HEK293 (cell line): ENCODE results near the gene CSRP1.

ENCODE experiments used
- GLIS1 ChIP-seq: fragments of 450-650 bp; formaldehyde crosslinking; IDR thresholded peaks from 2 replicates; pipeline ENCODE4 v1.5.1; 2016; ENCODE audit warnings: missing biosample characterization, missing genetic modification characterization
- KLF8 ChIP-seq: fragments of 450-650 bp; formaldehyde crosslinking; IDR thresholded peaks from 2 replicates; pipeline ENCODE4 v1.5.1; 2016; ENCODE audit warnings: missing biosample characterization, missing genetic modification characterization
- OSR2 ChIP-seq: fragments of 450-650 bp; formaldehyde crosslinking; IDR thresholded peaks from 2 replicates; pipeline ENCODE4 v1.5.1; 2016; ENCODE audit warnings: missing biosample characterization, missing genetic modification characterization
- SP7 ChIP-seq: fragments of 450-650 bp; formaldehyde crosslinking; IDR thresholded peaks from 2 replicates; pipeline ENCODE4 v1.5.1; 2016; ENCODE audit warnings: missing biosample characterization, missing genetic modification characterization
- ZBTB1 ChIP-seq: fragments of 450-650 bp; formaldehyde crosslinking; IDR thresholded peaks from 2 replicates; pipeline ENCODE4 v1.5.1; 2016; ENCODE audit warnings: missing biosample characterization, missing genetic modification characterization
- ZFP3 ChIP-seq: fragments of 450-650 bp; formaldehyde crosslinking; IDR thresholded peaks from 2 replicates; pipeline ENCODE4 v1.5.1; 2016; ENCODE audit warnings: low read depth, missing biosample characterization, missing genetic modification characterization
- ZFP37 ChIP-seq: fragments of 450-650 bp; formaldehyde crosslinking; IDR thresholded peaks from 2 replicates; pipeline ENCODE4 v1.5.1; 2016; ENCODE audit warnings: missing biosample characterization, missing genetic modification characterization
- ZIC2 ChIP-seq: fragments of 450-650 bp; formaldehyde crosslinking; IDR thresholded peaks from 2 replicates; pipeline ENCODE4 v1.5.1; 2016; ENCODE audit warnings: missing biosample characterization, missing genetic modification characterization
- ZNF140 ChIP-seq: fragments of 450-650 bp; formaldehyde crosslinking; IDR thresholded peaks from 2 replicates; pipeline ENCODE4 v1.5.1; 2016; ENCODE audit warnings: missing biosample characterization, missing genetic modification characterization
- ZNF169 ChIP-seq: fragments of 450-650 bp; formaldehyde crosslinking; IDR thresholded peaks from 2 replicates; pipeline ENCODE4 v1.5.1; 2016; ENCODE audit warnings: missing biosample characterization, missing genetic modification characterization
- ZNF211 ChIP-seq: fragments of 450-650 bp; formaldehyde crosslinking; IDR thresholded peaks from 2 replicates; pipeline ENCODE4 v1.5.1; 2016; ENCODE audit warnings: low read depth, missing biosample characterization, missing genetic modification characterization
- ZNF24 ChIP-seq: fragments of 450-650 bp; formaldehyde crosslinking; IDR thresholded peaks from 2 replicates; pipeline ENCODE4 v1.5.1; 2016; ENCODE audit warnings: missing biosample characterization, missing genetic modification characterization
- ZNF302 ChIP-seq: fragments of 450-650 bp; formaldehyde crosslinking; IDR thresholded peaks from 2 replicates; pipeline ENCODE4 v1.5.1; 2016; ENCODE audit warnings: missing biosample characterization, missing genetic modification characterization, low read depth
- ZNF324 ChIP-seq: fragments of 450-650 bp; formaldehyde crosslinking; IDR thresholded peaks from 2 replicates; pipeline ENCODE4 v1.5.1; 2016; ENCODE audit warnings: missing biosample characterization, missing genetic modification characterization
- ZNF335 ChIP-seq: fragments of 450-650 bp; formaldehyde crosslinking; conservative IDR thresholded peaks from 2 replicates; pipeline ENCODE4 v1.5.1; 2016; ENCODE audit warnings: missing biosample characterization, missing genetic modification characterization
- ZNF473 ChIP-seq: fragments of 450-650 bp; formaldehyde crosslinking; IDR thresholded peaks from 2 replicates; pipeline ENCODE4 v1.5.1; 2017; ENCODE audit warnings: missing biosample characterization, missing genetic modification characterization
- ZNF571 ChIP-seq: fragments of 450-650 bp; formaldehyde crosslinking; IDR thresholded peaks from 2 replicates; pipeline ENCODE4 v1.5.0; 2017; ENCODE audit warnings: missing biosample characterization, missing genetic modification characterization
- ZNF600 ChIP-seq: fragments of 450-650 bp; formaldehyde crosslinking; IDR thresholded peaks from 2 replicates; pipeline ENCODE4 v1.5.1; 2016; ENCODE audit warnings: missing biosample characterization, missing genetic modification characterization
- ZNF623 ChIP-seq: fragments of 450-650 bp; formaldehyde crosslinking; IDR thresholded peaks from 2 replicates; pipeline ENCODE4 v1.5.1; 2016; ENCODE audit warnings: missing biosample characterization, missing genetic modification characterization
- ZNF654 ChIP-seq: fragments of 450-650 bp; formaldehyde crosslinking; IDR thresholded peaks from 2 replicates; pipeline ENCODE4 v1.5.1; 2016; ENCODE audit warnings: low read depth, missing biosample characterization, missing genetic modification characterization
- ZNF776 ChIP-seq: fragments of 450-650 bp; formaldehyde crosslinking; IDR thresholded peaks from 2 replicates; pipeline ENCODE4 v1.5.0; 2017; ENCODE audit warnings: missing biosample characterization, missing genetic modification characterization, borderline replicate concordance
- ZSCAN30 ChIP-seq: fragments of 450-650 bp; IDR thresholded peaks from 2 replicates; pipeline ENCODE4 v1.5.1; 2018; ENCODE audit warnings: missing biosample characterization, mild to moderate bottlenecking, missing genetic modification characterization, moderate library complexity
- TF ChIP-seq, protein P1 (sequence below): fragments of 450-650 bp; formaldehyde crosslinking; IDR thresholded peaks from 2 replicates; pipeline ENCODE4 v1.5.1; 2016; ENCODE audit warnings: missing biosample characterization, missing genetic modification characterization
- TF ChIP-seq, protein P2 (sequence below): fragments of 450-650 bp; formaldehyde crosslinking; IDR thresholded peaks from 2 replicates; pipeline ENCODE4 v1.5.1; 2017; ENCODE audit warnings: missing biosample characterization, missing genetic modification characterization
- TF ChIP-seq, protein P3 (sequence below): fragments of 450-650 bp; formaldehyde crosslinking; IDR thresholded peaks from 2 replicates; pipeline ENCODE4 v1.5.1; 2016; ENCODE audit warnings: missing biosample characterization, missing genetic modification characterization
- TF ChIP-seq, protein P4 (sequence below): fragments of 450-650 bp; formaldehyde crosslinking; IDR thresholded peaks from 2 replicates; pipeline ENCODE4 v1.5.1; 2016; ENCODE audit warnings: missing biosample characterization, missing genetic modification characterization
- TF ChIP-seq, protein P5 (sequence below): fragments of 450-650 bp; formaldehyde crosslinking; IDR thresholded peaks from 2 replicates; pipeline ENCODE4 v1.5.1; 2016; ENCODE audit warnings: missing biosample characterization, missing genetic modification characterization

Gene CSRP1

DNA sequence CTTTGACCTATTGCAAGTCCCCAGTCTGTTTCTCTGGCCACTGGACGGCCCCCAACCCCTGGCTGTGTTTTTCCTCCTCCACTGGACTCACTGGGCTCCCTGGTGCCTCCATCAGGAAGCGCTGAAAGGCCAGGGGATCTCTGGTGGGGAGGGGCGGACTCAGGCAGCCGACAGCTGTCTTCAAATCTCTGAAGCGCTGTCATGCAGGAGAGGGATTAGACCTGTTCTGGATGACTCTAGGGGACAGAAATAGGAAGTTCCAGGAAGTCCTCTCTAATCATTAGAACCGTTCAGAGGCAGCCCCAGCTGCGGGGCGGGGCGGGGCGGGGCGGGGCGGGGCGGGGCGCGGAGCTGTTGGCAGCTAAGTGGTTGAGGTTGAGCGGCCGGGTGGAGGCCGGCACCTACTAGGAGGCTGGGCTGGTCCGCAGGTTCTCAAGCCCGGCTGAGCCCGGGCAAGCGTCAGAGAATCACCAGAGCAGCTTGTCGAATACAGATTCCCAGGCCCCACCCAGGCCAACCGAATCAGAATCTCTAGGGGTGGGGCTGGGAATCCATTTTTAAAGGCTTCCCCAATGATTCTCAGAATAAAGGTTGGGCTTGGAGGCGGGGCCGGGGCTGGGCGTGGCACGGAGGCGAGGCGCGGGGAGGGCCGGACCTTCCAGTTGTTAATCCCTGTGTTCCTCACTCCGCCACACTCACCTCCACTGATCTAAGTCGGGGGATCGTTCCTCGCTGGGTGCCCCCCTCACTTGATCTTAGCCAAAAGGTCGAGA is 26.5 kb downstream of the CSRP1 start (continued):
- TF ChIP-seq, protein P1, sequence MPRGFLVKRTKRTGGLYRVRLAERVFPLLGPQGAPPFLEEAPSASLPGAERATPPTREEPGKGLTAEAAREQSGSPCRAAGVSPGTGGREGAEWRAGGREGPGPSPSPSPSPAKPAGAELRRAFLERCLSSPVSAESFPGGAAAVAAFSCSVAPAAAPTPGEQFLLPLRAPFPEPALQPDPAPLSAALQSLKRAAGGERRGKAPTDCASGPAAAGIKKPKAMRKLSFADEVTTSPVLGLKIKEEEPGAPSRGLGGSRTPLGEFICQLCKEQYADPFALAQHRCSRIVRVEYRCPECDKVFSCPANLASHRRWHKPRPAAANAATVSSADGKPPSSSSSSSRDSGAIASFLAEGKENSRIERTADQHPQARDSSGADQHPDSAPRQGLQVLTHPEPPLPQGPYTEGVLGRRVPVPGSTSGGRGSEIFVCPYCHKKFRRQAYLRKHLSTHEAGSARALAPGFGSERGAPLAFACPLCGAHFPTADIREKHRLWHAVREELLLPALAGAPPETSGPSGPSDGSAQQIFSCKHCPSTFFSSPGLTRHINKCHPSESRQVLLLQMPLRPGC (tag by site-specific recombination) = no peak
- TF ChIP-seq ZNF571 (no peak), ZSCAN30 (tag by site-specific recombination) (no peak), ZNF776 (tag by site-specific recombination) (no peak), ZBTB1 (tag by site-specific recombination) (no peak), ZNF211 (no peak), KLF8 (peak; percentile 67), ZNF24 (tag by site-specific recombination) (no peak), OSR2 (tag by site-specific recombination) (no peak), ZNF140 (tag by site-specific recombination) (no peak), ZNF654 (tag by site-specific recombination) (0 out of 2 replicates have a peak, but pooled peaks have one; percentile 5), GLIS1 (tag by site-specific recombination) (peak; percentile 43), ZNF473 (no peak), ZNF623 (tag by site-specific recombination) (no peak), ZNF302 (tag by site-specific recombination) (no peak), ZFP3 (tag by site-specific recombination) (no peak), ZNF169 (no peak), SP7 (tag by site-specific recombination) (peak; percentile 17), ZFP37 (no peak), ZIC2 (no peak), ZNF600 (tag by site-specific recombination) (peak; percentile 94), ZNF335 (tag by site-specific recombination) (peak; percentile 54), ZNF324 (tag by site-specific recombination) (no peak)
- TF ChIP-seq, protein P2, sequence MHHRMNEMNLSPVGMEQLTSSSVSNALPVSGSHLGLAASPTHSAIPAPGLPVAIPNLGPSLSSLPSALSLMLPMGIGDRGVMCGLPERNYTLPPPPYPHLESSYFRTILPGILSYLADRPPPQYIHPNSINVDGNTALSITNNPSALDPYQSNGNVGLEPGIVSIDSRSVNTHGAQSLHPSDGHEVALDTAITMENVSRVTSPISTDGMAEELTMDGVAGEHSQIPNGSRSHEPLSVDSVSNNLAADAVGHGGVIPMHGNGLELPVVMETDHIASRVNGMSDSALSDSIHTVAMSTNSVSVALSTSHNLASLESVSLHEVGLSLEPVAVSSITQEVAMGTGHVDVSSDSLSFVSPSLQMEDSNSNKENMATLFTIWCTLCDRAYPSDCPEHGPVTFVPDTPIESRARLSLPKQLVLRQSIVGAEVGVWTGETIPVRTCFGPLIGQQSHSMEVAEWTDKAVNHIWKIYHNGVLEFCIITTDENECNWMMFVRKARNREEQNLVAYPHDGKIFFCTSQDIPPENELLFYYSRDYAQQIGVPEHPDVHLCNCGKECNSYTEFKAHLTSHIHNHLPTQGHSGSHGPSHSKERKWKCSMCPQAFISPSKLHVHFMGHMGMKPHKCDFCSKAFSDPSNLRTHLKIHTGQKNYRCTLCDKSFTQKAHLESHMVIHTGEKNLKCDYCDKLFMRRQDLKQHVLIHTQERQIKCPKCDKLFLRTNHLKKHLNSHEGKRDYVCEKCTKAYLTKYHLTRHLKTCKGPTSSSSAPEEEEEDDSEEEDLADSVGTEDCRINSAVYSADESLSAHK = no peak
- TF ChIP-seq, protein P3, sequence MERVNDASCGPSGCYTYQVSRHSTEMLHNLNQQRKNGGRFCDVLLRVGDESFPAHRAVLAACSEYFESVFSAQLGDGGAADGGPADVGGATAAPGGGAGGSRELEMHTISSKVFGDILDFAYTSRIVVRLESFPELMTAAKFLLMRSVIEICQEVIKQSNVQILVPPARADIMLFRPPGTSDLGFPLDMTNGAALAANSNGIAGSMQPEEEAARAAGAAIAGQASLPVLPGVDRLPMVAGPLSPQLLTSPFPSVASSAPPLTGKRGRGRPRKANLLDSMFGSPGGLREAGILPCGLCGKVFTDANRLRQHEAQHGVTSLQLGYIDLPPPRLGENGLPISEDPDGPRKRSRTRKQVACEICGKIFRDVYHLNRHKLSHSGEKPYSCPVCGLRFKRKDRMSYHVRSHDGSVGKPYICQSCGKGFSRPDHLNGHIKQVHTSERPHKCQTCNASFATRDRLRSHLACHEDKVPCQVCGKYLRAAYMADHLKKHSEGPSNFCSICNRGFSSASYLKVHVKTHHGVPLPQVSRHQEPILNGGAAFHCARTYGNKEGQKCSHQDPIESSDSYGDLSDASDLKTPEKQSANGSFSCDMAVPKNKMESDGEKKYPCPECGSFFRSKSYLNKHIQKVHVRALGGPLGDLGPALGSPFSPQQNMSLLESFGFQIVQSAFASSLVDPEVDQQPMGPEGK (tag by site-specific recombination) = 0 out of 2 replicates have a peak, but pooled peaks have one; percentile 29
- TF ChIP-seq, protein P4, sequence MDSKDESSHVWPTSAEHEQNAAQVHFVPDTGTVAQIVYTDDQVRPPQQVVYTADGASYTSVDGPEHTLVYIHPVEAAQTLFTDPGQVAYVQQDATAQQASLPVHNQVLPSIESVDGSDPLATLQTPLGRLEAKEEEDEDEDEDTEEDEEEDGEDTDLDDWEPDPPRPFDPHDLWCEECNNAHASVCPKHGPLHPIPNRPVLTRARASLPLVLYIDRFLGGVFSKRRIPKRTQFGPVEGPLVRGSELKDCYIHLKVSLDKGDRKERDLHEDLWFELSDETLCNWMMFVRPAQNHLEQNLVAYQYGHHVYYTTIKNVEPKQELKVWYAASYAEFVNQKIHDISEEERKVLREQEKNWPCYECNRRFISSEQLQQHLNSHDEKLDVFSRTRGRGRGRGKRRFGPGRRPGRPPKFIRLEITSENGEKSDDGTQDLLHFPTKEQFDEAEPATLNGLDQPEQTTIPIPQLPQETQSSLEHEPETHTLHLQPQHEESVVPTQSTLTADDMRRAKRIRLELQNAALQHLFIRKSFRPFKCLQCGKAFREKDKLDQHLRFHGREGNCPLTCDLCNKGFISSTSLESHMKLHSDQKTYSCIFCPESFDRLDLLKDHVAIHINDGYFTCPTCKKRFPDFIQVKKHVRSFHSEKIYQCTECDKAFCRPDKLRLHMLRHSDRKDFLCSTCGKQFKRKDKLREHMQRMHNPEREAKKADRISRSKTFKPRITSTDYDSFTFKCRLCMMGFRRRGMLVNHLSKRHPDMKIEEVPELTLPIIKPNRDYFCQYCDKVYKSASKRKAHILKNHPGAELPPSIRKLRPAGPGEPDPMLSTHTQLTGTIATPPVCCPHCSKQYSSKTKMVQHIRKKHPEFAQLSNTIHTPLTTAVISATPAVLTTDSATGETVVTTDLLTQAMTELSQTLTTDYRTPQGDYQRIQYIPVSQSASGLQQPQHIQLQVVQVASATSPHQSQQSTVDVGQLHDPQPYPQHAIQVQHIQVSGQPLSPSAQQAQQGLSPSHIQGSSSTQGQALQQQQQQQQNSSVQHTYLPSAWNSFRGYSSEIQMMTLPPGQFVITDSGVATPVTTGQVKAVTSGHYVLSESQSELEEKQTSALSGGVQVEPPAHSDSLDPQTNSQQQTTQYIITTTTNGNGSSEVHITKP (tag by site-specific recombination) = peak; percentile 67
- TF ChIP-seq, protein P5, sequence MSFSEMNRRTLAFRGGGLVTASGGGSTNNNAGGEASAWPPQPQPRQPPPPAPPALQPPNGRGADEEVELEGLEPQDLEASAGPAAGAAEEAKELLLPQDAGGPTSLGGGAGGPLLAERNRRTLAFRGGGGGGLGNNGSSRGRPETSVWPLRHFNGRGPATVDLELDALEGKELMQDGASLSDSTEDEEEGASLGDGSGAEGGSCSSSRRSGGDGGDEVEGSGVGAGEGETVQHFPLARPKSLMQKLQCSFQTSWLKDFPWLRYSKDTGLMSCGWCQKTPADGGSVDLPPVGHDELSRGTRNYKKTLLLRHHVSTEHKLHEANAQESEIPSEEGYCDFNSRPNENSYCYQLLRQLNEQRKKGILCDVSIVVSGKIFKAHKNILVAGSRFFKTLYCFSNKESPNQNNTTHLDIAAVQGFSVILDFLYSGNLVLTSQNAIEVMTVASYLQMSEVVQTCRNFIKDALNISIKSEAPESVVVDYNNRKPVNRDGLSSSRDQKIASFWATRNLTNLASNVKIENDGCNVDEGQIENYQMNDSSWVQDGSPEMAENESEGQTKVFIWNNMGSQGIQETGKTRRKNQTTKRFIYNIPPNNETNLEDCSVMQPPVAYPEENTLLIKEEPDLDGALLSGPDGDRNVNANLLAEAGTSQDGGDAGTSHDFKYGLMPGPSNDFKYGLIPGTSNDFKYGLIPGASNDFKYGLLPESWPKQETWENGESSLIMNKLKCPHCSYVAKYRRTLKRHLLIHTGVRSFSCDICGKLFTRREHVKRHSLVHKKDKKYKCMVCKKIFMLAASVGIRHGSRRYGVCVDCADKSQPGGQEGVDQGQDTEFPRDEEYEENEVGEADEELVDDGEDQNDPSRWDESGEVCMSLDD (tag by site-specific recombination) = no peak
